HG03575 (cell line): ENCODE results near the gene KRTAP19-4.
"Not testable (repeated sequence)": the region's sequence is repeated elsewhere in the genome, so short reads cannot be mapped to it uniquely, and the experiment has no call there.

Source experiments
- ATAC-seq: cut with Tn5 transposase; IDR thresholded peaks from one replicate; pipeline ENCODE4 v1.9.1; 2021; ENCODE audit not compliant: unreplicated experiment, insufficient number of reproducible peaks, low FRiP score; ENCODE audit errors: extremely low read depth

KRTAP19-4 gene, protein sequence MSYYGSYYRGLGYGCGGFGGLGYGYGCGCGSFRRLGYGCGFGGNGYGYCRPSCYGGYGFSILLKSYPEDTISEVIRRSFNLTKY

DNA sequence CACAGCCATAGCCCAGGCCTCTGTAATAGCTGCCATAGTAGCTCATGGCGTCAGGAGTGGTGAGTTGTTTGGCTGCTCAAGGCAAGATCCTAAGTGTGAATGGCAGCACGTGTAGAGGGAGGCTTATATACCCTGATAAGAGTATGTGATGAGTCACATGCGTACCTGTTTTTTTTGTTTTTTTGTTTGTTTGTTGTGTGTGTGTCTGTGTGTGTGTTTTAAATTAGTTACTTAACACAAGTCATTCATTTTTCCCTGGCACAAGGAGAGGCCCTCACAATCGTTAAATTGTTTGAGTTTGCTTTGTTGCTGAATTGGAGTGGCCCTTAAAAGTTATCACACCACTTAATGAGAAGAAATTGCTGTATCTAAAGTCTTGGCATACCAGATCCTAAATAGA is at the start of gene KRTAP19-4:
TSS of gene KRTAP19-4 (minus strand) at position 101 of the 400 bp plus-strand sequence. CDS start at position 46, 55 bp downstream.
- ATAC-seq, result no peak

DNA sequence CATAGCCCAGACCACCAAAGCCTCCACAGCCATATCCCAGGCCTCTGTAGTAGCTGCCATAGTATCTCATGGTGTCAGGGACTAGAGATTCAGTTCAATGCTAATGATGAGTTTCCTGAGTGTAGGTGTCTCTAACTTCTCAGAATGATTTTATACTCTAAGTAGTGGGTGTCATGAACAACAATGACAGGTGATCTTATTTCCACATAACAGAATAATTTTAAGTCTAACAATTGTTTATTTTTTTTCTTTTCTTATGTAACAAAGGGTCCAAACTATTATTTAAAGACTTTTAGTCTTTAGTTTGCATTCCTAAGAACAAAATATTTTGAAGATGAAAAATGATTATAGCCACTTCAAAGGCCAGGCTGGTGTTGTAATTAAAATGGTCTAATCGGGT is 44.8 kb upstream of the KRTAP19-4 start, which contains the start of gene KRTAP19-6:
TSS of gene KRTAP19-6 (minus strand) at position 101 of the 400 bp plus-strand sequence. CDS start at position 70, 31 bp downstream.
- ATAC-seq, result no peak

DNA sequence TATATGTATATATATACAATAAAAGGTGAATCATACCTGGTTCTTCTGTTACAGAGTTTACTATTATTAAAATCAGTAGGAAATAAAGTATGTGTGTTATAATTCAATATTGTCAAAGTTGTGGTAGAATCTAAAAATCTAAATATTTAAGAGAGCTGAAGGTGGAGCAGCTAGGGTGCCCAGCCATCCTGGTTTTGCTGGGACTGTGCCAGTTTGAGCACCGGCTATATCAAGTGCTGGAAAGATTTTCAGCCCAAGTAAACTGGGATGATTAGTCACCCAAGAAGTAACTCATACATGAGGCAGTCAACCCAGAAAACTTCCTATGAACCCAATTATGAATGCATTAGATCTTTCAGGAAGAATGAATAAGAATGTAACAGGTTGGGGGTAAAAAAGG is 21.9 kb upstream of the KRTAP19-4 start:
- no peak for ATAC-seq

DNA sequence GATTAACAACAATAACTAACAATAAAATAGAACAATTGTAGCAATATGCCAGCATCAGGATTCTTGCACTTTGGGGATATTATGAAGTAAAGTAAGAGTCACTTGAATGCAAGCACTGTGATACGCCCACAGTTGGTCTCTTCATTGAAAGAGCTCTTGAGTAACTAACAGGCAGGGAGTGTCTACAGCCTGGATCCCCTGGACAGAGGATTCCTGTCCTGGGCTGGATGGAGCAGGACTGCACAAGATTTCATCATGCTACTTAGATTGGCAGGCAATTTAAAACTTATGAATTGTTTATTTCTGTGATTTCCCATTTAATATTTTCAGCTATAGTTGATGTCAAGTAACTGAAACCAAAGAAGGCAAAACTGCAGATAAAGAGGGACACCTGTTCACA is 18.7 kb upstream of the KRTAP19-4 start:
- ATAC-seq, result no peak

DNA sequence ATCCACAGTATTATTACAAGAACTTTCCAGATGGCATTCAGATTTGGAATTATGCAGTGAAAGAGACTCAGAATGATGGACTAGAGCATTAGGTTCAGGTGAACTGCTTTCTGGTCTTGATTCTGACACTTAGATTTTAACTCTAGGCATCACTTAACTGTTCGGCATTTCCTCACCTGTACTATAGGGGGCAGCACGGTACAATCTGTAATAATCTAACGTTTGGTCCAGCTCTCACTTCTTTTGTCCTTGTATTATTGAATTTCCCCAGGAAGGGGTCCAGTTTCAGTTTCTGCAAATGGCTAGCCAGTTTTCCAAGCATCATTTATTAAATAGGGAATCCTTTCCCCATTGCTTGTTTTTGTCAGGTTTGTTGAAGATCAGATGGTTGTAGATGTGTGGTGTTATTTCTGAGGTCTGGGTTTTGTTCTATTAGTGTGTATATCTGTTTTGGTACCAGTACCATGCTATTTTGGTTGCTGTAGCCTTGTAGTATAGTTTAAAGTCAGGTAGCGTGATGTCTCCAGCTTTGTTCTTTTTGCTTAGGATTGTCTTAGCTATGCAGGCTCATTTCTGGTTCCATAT is 8.7 kb upstream of the KRTAP19-4 start:
- not testable (repeated sequence) for ATAC-seq

DNA sequence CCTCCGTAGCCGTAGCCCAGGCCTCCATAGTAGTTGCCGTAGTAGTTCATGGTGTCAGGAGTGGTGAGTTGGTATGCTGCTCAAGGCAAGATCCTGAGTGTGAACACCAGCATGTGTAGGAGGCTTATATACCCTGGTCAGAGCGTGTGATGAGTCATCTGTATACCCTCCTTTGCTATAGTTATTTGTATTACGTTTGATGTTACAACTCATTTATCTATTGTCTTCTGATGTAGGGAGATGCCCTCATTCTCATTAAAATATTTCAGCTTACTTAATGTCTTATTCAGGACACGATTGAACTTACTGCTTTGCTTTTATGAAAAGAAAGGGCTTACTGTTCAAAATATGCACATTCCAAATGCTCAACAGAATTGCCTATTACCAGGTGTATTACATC is 5.1 kb upstream of the KRTAP19-4 start, which contains the start of gene KRTAP19-5:
TSS of gene KRTAP19-5 (minus strand) at position 101 of the 400 bp plus-strand sequence. CDS start at position 50, 51 bp downstream.
- ATAC-seq, result no peak

DNA sequence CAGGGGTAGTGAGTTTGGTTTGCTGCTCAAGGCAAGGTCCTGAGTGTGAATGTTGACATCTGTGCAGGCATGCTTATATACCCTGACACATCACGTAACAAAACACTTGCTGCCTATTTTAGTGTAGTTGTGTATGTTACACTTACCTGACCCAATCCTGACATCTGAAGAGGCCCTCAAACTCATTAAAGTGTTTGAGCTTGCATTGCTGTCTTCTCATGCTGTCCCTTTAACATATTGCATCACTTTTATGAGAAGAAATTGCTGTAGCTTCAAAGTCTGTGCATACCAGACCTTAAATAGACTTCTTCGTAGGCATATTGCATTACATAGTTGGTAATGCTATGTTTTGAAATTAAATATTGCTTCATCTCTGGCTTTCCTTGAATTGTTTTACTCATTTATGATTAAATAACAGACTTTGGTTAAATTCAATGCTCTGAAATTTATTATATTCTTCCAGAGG is 5.0 kb downstream of the KRTAP19-4 start, which contains the start of gene KRTAP19-3:
TSS of gene KRTAP19-3 (minus strand) at position 51 of the 466 bp plus-strand sequence. CDS start 56 bp downstream, outside the sequence.
- no peak for ATAC-seq

DNA sequence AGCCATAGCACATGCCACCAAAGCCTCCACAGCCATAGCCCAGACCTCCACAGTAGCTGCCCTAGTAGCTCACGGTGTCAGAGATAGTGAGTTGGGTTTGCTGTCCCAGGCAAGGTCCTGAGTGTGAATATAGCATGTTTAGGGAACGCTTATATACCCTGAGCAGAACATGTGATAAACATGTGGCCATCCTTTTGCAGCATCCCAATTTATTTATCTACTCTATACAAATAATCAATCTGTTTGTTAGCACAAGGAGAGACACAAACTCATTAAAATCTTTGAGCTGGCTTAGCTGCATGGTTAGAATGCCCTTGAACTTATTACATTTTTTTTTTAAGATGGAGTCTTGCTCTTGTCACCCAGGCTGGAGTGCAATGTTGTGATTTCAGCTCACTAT is 9.6 kb downstream of the KRTAP19-4 start, which contains the start of gene KRTAP19-2:
TSS of gene KRTAP19-2 (minus strand) at position 101 of the 400 bp plus-strand sequence. CDS start at position 13, 88 bp downstream.
- no peak for ATAC-seq

DNA sequence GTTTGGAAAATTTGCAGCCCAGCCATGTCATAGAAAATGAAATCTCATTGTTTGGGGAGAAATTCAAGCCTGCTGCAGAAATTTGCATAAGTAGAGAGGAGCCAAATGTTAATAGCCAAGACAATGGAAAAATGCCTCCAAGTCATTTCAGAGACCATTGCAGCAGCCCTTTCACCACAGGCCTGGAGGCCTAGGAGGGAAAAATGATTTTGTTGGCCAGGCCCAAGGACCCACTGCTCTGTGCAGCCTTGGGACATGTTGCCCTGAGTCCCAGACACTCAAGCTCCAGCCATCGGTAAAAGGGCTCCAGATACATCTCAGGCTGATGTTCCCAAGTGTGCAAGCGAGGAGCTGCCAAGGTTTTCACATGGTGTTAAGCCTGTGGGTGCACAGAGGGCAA is 10.8 kb downstream of the KRTAP19-4 start:
- ATAC-seq, result no peak

DNA sequence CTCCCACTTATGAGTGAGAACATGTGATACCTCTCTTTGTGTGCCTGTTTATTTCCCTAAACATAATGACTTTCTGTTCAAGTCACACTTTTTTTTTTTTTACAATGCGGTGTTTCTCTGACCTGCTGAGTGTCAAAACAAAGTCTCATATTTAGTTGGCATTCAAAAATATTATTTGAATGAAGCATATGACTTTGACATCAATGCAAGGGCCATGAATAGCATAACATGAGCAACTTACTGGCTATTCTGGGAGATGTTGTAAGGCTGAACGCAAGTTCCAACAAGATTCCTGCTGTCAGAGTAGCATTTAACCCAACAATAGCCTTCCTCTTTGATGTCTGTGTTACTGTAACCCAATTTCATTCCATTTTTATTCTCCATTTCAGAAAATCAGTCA is 14.8 kb downstream of the KRTAP19-4 start:
- ATAC-seq, result no peak

DNA sequence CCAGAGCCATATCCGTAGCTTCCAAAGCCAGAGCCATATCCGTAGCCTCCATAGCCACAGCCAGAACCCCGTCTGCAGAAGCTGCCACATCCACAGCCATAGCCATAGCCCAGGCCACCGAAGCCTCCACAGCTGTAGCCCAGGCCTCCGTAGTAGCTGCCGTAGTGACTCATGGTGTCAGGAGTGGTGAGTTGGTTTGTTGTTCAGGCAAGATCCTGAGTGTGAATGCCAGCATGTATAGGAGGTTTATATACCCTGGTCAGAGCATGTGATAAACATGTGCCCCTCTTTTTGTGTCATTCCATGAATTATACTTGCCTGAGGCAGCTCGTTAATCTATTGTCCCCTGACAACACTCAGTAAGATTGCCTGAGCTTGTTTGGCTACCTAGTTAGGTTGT is 16.8 kb downstream of the KRTAP19-4 start, which contains the start of gene KRTAP19-1:
TSS of gene KRTAP19-1 (minus strand) at position 223 of the 400 bp plus-strand sequence. CDS start at position 173, 50 bp downstream.
- no peak for ATAC-seq

DNA sequence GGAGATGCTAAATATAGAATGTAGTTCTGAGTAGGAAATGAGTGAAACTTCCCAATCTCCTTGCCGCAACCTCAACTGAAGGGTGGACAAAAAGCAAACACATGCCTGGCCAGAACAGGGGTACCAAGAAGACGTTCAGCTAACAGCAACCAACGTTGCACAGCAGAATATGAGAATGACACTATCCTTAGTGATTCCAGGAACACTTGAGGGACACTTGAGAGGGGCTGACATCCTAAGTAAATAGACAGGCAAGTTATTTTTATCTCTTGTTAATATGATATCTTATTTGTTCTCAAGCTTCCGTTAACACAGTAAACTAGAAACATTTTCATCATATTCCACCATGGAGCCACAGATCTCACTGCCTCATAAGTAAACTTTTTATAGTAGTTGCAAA is 17.7 kb downstream of the KRTAP19-4 start:
- ATAC-seq, result no peak

DNA sequence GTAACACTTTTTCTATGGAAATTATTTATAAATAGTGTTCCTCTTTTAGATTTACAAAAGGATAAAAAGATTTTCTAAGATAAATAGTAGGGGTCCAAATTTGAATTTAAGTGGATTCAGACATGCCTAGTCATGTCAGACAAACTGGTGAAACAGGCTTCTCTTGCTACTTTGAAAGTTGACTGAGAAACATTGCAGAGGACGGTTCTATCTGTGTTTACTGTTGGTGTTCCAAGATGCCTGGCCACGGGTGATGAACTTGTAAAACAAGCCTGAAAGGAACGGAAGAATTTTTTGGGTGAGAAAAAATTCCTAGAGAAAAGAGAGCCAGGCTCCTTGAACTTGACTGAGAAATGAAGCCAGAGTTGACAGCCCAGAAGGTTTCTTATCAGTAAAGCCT is 19.0 kb downstream of the KRTAP19-4 start:
- no peak for ATAC-seq

DNA sequence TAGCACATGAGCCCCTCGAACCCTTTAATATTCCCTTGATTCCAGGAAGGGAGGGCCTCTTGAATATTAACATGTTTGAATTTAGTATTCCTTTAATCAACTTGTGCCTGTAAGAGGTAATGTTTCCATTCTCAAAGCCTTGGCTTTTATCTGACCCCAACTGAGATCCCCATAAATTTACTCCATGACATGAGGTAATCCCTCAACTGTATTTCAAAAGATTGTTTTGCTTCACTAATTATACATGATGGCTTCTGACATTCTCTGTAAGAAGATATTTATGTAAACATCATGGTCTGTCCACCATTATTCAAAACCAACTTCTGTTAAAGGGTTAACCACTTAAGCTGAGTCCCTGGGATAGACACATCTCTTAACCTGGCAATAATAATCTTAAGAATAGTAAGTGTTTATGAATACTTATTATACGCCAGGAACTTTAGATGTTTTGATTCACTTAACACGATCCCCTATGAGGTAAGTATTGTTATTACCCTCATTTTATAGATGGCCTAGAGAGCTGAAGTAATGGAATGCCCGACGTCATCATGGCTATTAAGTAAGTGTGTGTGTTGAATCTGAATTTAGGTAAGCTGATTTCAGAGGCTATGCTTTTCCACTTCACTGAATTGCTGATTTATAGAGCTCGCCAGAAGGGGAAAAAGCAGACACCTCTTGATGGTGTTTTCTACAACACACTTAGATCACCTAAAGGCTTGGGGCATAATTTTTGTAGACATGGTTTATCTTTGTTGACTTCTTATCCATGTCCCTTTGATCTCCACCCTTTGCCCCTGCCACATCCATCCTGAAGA is 27.9 kb downstream of the KRTAP19-4 start:
- no peak for ATAC-seq

DNA sequence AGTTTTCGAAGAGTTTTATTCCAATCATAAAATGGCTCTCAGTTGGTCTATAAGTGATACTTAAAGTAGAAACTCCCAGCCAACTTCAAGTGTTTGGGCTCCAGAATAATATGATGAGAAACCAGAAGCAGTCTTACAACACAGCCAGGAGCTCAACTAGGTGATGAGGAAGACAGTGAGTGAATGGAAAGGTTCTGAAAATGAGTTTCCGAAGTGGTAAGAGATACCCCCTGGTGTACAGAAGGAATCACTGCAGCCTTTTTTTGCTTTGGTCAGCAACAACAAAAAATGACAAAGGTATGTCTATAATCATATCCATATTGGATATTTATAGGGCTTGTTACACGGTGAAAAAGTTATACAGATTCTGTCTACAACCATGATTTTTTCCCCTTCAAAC is 33.3 kb downstream of the KRTAP19-4 start:
- ATAC-seq, result no peak

DNA sequence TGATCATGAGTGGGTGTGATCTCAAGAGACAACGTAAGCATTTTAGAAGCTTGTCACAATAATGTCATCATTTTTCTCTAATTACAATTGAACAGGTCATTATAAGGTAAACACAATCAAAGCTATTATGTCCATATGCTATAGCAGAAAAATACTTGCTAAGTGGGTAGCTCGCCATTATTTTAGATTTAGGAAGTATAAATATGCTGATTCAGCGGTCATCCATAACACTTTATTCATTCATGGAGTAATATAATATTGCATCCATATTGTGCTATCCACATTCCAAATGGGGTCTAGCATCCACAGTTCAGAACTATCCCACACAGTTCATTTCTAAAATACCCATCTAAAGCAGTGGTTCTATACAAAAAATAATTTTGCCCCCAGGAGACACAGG is 48.5 kb downstream of the KRTAP19-4 start:
- ATAC-seq, result no peak

DNA sequence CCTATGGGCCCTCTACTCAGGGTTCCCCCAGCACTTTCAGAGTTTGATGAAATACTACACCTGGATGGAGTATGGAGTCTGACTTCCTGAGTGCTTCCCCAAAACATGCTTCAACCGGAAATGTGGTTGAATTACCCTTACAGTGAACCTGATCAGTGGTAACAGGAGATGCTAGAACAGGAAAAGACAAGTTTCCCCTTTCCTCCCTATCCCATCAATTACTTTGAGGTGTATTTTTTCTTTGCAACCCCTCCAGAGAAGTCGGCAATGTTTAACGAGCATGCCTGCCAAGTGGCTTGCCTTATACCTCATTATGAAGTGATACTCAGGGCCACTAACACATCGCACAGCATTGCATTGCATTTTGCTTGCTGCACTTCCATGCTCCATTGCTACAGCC is 49.9 kb downstream of the KRTAP19-4 start:
- no peak for ATAC-seq
